HG02798 (cell line): ENCODE measurements around the gene KLK8.

Experiments used
- ATAC-seq: cut with Tn5 transposase; IDR thresholded peaks from one replicate; pipeline ENCODE4 v1.9.1; 2021; ENCODE audit warnings: mild to moderate bottlenecking; ENCODE audit not compliant: unreplicated experiment, poor library complexity

Gene KLK8

DNA sequence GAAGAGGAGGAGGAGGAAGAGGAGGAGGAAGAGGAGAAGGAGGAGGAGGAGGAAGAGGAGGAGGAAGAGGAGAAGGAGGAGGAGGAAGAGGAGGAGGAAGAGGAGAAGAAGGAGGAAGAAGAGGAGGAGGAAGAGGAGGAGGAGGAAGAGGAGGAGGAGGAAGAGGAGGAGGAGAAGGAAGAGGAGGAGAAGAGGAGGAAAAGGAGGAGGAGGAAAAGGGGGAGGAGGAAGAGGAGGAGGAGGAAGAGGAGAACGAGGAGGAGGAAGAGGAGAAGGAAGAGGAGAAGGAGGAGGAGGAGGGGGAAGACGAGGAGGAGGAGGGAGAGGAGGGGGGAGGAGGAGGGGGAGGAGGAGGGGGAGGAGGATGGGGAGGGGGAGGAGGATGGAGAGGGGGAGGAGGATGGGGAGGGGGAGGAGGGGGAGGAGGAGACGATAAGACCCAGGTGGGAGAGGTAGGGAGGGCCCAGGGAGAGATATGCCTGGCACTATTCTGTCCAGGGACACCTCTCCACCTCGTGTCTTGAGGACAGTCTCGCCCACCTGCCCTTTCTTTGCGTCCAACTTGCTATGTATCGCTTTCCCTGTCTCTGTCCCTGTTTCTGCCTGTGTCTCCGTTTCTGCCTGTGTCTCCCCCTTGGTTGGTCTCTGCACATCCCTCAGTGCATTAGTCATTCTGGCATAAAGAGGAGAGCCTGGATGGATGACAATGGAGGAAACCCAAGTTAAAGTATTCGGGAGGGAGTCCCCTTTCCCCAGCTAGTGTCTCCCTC, 41.5 kb downstream of the KLK8 start:
- ATAC-seq = no peak

DNA sequence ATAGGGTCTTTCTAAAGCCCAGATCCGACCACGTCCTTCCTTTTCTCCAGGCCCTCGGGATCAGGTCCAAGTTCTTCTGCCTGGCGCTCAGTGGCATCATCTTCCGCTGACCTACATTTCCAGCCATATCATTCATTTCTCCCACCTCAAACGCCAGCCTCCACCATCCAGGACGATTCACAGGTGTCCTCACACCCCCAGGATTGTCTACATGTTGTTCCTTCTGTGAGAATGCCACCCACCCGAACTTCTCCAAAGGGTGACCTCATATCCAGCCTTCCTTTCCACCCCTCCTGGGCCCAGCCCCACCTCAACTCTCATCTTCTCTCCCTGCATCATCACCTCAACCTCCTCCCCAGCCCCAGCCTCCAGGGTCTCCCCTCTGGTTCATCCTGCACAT, 43.8 kb downstream of the KLK8 start:
- ATAC-seq = no peak

DNA sequence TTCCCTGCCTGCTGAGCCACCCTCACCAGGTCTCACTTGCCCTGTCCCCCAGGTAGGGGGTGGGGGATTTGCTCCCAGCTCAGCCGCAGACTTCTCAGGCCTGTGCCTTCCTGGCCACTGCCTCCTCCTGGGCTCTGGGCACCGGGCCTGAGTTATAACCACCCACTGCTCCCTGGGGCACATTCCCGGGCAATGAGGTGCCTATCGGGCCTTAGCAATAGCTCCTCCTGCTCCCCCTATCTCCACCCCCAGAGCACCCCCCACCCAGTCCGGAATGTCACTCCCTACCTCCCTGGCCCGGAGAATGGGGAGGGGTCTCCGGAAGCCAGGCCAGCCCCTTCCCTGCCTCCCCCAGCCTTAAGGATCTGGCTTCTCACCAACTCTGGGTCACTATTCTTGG, 48.5 kb downstream of the KLK8 start, which contains the start of gene KLK5:
TSS of gene KLK5 (minus strand) at position 129 of the 400 bp plus-strand sequence. CDS start 381 bp downstream, outside the sequence.
- ATAC-seq = no peak

DNA sequence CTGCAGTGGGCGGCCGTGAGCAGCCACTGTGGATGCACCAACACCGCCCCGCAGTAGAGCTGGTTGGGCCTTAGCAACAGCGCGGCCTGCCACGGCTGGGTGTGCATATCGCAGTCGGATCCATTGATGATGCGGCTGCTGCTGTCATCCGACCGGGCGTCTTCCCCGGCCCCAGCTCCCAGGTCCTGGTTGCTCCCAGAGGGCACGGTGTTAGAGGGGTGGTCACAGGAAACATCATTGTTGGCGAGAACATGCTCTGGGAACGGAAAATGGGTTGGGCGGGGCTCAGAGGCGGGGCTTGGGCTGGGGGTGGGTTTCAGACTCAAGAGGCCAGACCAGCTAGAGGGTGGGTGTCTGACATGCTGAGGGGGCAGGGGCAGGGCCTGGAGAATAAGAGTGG, 51.5 kb downstream of the KLK8 start:
- ATAC-seq = no peak

DNA sequence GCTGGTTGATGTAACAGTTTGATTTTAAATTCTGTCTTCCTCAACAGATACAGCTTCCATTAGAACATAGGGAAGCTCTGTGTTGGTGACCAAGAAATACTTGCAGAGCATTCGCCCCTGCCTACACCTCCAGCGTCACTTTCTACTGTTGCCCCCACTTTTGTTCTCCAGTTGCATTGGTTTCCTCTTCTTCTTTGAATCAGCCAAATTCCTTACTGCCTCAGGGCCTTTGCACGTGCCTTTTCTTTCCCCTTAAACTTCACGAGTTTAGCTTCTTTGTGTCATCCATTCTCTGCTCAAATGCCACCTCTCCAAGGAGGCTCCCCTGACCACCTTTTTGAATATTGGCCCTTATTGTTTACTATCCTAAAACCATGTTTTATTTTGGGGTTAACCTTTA, 54.3 kb downstream of the KLK8 start:
- no peak for ATAC-seq
